Cardiac muscle cell (in vitro differentiated cells and primary cell): ENCODE data around the gene GIGYF2. TPM values are rescaled to one million over a fixed set of nuclear protein-coding genes. Genes with fewer than 3 reads are reported as not detected.

Source experiments
- DNase-seq, 2 donors: peaks; one replicate each; pipeline versions ENCODE4 v3.0.0 to v3.0.0-alpha.2; 2010 to 2017; ENCODE audit warnings: low read depth in 1 of 2, low spot score in 1 of 2
- H3K27ac ChIP-seq: fragments of 200-600 bp; sonication (generic); 2 replicates; pipeline ENCODE4 v1.5.1; 2016
- H3K27me3 ChIP-seq: fragments of 200-600 bp; sonication (generic); 2 replicates; pipeline ENCODE4 v1.6.0; 2016; ENCODE audit warnings: control low read depth
- H3K36me3 ChIP-seq: fragments of 200-600 bp; sonication (generic); 2 replicates; pipeline ENCODE4 v1.5.1; 2016; ENCODE audit warnings: control low read depth
- H3K4me1 ChIP-seq: fragments of 200-600 bp; sonication (generic); 2 replicates; pipeline ENCODE4 v1.8.1; 2017; ENCODE audit warnings: low read depth, mild to moderate bottlenecking, mixed run types
- H3K4me3 ChIP-seq: fragments of 200-600 bp; sonication (generic); 2 replicates; pipeline ENCODE4 v1.5.1; 2016; ENCODE audit warnings: mild to moderate bottlenecking
- H3K9me3 ChIP-seq: fragments of 200-600 bp; sonication (generic); 2 replicates; pipeline ENCODE4 v1.5.1; 2017; ENCODE audit warnings: low read depth, mild to moderate bottlenecking, control low read depth
- CTCF ChIP-seq: IDR thresholded peaks from 2 replicates; pipeline ENCODE4 v1.5.1; 2012; ENCODE audit warnings: low read depth, mild to moderate bottlenecking, low read length
- polyA plus RNA-seq: library from polyadenylated mRNA; unstranded; fragments of >200 nt; fragmentation: Nextera tagmentation; extraction: Ambion mirVana; gene quantifications from 2 replicates; pipeline ENCODE4 v1.2.1, GENCODE V29; 2016
- total RNA-seq: library from RNA; depleted of rRNA; stranded (reverse); fragments of >200 nt; gene quantifications from 2 replicates; pipeline ENCODE4 v1.2.3, GENCODE V29; 2016

Gene GIGYF2
- total and polyA plus RNA-seq, 2 experiments from 2014 or later, result 36.9 to 52.1 TPM

GRCh38 chr2:232810444-232810843 lies 113.3 kb downstream of the GIGYF2 start:
- Histone ChIP-seq H3K4me1 (no peaks in the 10 kb centered on the region), H3K27ac (no peak overlapping the region), H3K27me3 (no peaks in the 10 kb centered on the region), H3K4me3 (no peak overlapping the region), H3K9me3 (no peaks in the 10 kb centered on the region), H3K36me3 (peaks cover 66% of the 10 kb centered on the region)
- no peak for DNase-seq
- TF ChIP-seq CTCF, result no peak

- no peak overlapping the region for H3K27ac ChIP-seq
- H3K27me3 ChIP-seq, result no peaks in the 10 kb centered on the region
- H3K4me3 ChIP-seq, result no peak overlapping the region
- no peak for DNase-seq
- no peak for TF ChIP-seq CTCF
- H3K36me3 ChIP-seq, result peaks cover 72% of the 10 kb centered on the region
- no peaks in the 10 kb centered on the region for H3K4me1 ChIP-seq
- H3K9me3 ChIP-seq, result no peaks in the 10 kb centered on the region
These were observed 118.4 kb downstream of the GIGYF2 start for GRCh38 chr2:232815569-232815968.

GRCh38 chr2:232816657-232817056 lies 119.5 kb downstream of the GIGYF2 start:
- TF ChIP-seq CTCF, result no peak
- DNase-seq, result no peak
- H3K36me3 ChIP-seq, result peaks cover 62% of the 10 kb centered on the region

GRCh38 chr2:232817756-232818155 lies 120.6 kb downstream of the GIGYF2 start:
- peaks cover 56% of the 10 kb centered on the region for H3K36me3 ChIP-seq
- H3K9me3 ChIP-seq, result no peaks in the 10 kb centered on the region
- no peaks in the 10 kb centered on the region for H3K4me1 ChIP-seq
- H3K27me3 ChIP-seq, result no peaks in the 10 kb centered on the region
- DNase-seq, result no peak
- no peak overlapping the region for H3K4me3 ChIP-seq
- TF ChIP-seq CTCF, result no peak
- H3K27ac ChIP-seq, result no peak overlapping the region

More at GRCh38 chr2:232816657-232817056, 119.5 kb downstream of the GIGYF2 start:
- Histone ChIP-seq H3K27me3 (no peaks in the 10 kb centered on the region), H3K9me3 (no peaks in the 10 kb centered on the region), H3K4me3 (no peak overlapping the region), H3K27ac (no peak overlapping the region), H3K4me1 (no peaks in the 10 kb centered on the region)

- H3K27me3 ChIP-seq, result no peaks in the 10 kb centered on the region
- DNase-seq, result no peak
- no peak for TF ChIP-seq CTCF
- H3K36me3 ChIP-seq, result peaks cover 42% of the 10 kb centered on the region
- H3K4me1 ChIP-seq, result peaks cover 16% of the 10 kb centered on the region
- no peaks in the 10 kb centered on the region for H3K9me3 ChIP-seq
- no peak overlapping the region for H3K4me3 ChIP-seq
- no peak overlapping the region for H3K27ac ChIP-seq
These were observed 132.9 kb downstream of the GIGYF2 start for GRCh38 chr2:232829988-232830387.

GRCh38 chr2:232831496-232831895 lies 134.4 kb downstream of the GIGYF2 start:
- H3K9me3 ChIP-seq, result no peaks in the 10 kb centered on the region
- no peaks in the 10 kb centered on the region for H3K27me3 ChIP-seq
- no peak overlapping the region for H3K27ac ChIP-seq
- H3K4me1 ChIP-seq, result peaks cover 16% of the 10 kb centered on the region
- H3K4me3 ChIP-seq, result no peak overlapping the region
- peaks cover 42% of the 10 kb centered on the region for H3K36me3 ChIP-seq
- no peak for TF ChIP-seq CTCF
- no peak for DNase-seq
